ENCODE data around the gene LIPC. TPM values are rescaled to one million over a fixed set of nuclear protein-coding genes. Genes with fewer than 3 reads are reported as not detected.

Gene LIPC
- total RNA-seq, 1 experiment from 2014 or later, result not detected

DNA sequence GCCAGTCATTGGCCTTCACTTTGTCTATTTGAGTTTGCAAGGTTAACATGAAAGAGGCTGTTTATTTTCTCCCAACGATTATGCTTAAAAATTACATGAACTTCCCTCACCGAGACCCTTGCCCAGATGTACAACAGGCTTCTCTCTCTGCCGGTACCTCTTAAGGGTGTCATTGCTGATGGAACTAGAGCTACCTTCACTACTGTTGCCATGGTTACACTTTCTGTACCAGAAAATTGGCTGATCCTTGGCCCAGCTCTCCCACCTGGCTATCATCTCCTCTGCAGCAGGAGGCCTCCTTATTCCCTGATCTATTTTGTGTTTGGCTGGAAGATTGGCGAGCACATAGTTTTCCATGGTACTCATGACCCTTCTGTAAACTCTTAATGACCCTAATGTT lies 24.0 kb upstream of the LIPC start:
- ChIA-PET POLR2A (no interaction called here), CTCF (no interaction called here), RAD21 (ENCODE audit: low non-redundant PET in 1 of 2, low total read pairs in 2 of 2, uncharacterized antibody in 2 of 2, unreplicated experiment in 2 of 2) (no interaction called here)
- Histone ChIP-seq H3K36me3 (ENCODE audit: control insufficient read depth in 1 of 2, insufficient read depth in 2 of 2, low read length in 2 of 2) (no peaks in the 10 kb centered on the region), H2AFZ (ENCODE audit: low read depth, low read length, poor library complexity, severe bottlenecking) (no peak overlapping the region), H3K9ac (ENCODE audit: low read length) (no peak overlapping the region), H4K20me1 (ENCODE audit: insufficient read depth) (no peaks in the 10 kb centered on the region), H3K4me3 (replicated peaks in 1 of 2; ENCODE audit: low read depth in 1 of 2, low read length in 2 of 2) (no peak overlapping the region), H3K27ac (ENCODE audit: low read depth, low read length) (no peak overlapping the region), H3K4me2 (ENCODE audit: low read length) (no peak overlapping the region), H3K9me3 (ENCODE audit: control insufficient read depth in 1 of 2, insufficient read depth in 1 of 2, low read depth in 1 of 2, low read length in 2 of 2) (no peaks in the 10 kb centered on the region), H3K27me3 (ENCODE audit: insufficient read depth, low read length) (no peaks in the 10 kb centered on the region), H3K4me1 (ENCODE audit: control insufficient read depth in 1 of 2, insufficient read depth in 2 of 2, low read length in 2 of 2) (no peaks in the 10 kb centered on the region), H3K79me2 (ENCODE audit: insufficient read depth, low read length) (no peaks in the 10 kb centered on the region), H3K9me2 (ENCODE audit: insufficient read depth) (no peaks in the 10 kb centered on the region)
- BruUV-seq (replicated peaks), result no TSS peak
- intact Hi-C loops (cut with micrococcal nuclease), result no loop called here
- TF ChIP-seq, protein P1, sequence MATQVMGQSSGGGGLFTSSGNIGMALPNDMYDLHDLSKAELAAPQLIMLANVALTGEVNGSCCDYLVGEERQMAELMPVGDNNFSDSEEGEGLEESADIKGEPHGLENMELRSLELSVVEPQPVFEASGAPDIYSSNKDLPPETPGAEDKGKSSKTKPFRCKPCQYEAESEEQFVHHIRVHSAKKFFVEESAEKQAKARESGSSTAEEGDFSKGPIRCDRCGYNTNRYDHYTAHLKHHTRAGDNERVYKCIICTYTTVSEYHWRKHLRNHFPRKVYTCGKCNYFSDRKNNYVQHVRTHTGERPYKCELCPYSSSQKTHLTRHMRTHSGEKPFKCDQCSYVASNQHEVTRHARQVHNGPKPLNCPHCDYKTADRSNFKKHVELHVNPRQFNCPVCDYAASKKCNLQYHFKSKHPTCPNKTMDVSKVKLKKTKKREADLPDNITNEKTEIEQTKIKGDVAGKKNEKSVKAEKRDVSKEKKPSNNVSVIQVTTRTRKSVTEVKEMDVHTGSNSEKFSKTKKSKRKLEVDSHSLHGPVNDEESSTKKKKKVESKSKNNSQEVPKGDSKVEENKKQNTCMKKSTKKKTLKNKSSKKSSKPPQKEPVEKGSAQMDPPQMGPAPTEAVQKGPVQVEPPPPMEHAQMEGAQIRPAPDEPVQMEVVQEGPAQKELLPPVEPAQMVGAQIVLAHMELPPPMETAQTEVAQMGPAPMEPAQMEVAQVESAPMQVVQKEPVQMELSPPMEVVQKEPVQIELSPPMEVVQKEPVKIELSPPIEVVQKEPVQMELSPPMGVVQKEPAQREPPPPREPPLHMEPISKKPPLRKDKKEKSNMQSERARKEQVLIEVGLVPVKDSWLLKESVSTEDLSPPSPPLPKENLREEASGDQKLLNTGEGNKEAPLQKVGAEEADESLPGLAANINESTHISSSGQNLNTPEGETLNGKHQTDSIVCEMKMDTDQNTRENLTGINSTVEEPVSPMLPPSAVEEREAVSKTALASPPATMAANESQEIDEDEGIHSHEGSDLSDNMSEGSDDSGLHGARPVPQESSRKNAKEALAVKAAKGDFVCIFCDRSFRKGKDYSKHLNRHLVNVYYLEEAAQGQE (IDR thresholded peaks at IDR 0.05; ENCODE audit: low read depth), result no peak
- no peak for TF ChIP-seq CBX3 (IDR thresholded peaks at IDR 0.05; ENCODE audit: low read depth)
- TF ChIP-seq POLR2AphosphoS5 (IDR thresholded peaks at IDR 0.05; ENCODE audit: low read depth, low read length), result no peak
- no peak for TF ChIP-seq JUND (IDR thresholded peaks at IDR 0.05)
- no peak for TF ChIP-seq YY1 (IDR thresholded peaks at IDR 0.05; ENCODE audit: extremely low read depth, insufficient replicate concordance, low read depth, low read length)
- no peak for TF ChIP-seq EZH2 (IDR thresholded peaks at IDR 0.05)
- TF ChIP-seq ZNF274 (IDR thresholded peaks at IDR 0.05; ENCODE audit: low read depth, low read length), result no peak
- TF ChIP-seq FOSL1 (IDR thresholded peaks at IDR 0.05; ENCODE audit: low read depth), result no peak
- TF ChIP-seq RAD21 (IDR thresholded peaks at IDR 0.05; ENCODE audit: low read depth), result no peak
- no peak for TF ChIP-seq EGR1 (IDR thresholded peaks at IDR 0.05; ENCODE audit: low read depth)
- no peak for TF ChIP-seq ATF3 (IDR thresholded peaks at IDR 0.05)
- no peak for TF ChIP-seq SP1 (IDR thresholded peaks at IDR 0.05; ENCODE audit: low read depth)
- no peak for TF ChIP-seq TCF7L2 (IDR thresholded peaks at IDR 0.05; ENCODE audit: borderline replicate concordance, extremely low read depth, insufficient read depth, insufficient read length)
- ATAC-seq, result no peak
- DNase-seq (ENCODE audit: low read depth, low spot score), result no peak
